Activated effector memory CD4-positive, alpha-beta T cell treated with anti-CD3 and anti-CD28 coated beads, Interleukin-2, amount 50 U/mL, for 16 hours (primary cell): Measurements from ENCODE around the gene PREB.
"Not testable (repeated sequence)": the region's sequence is repeated elsewhere in the genome, so short reads cannot be mapped to it uniquely, and the experiment has no call there.

Experiments
- DNase-seq: peaks from one replicate; pipeline ENCODE4 v3.0.0-alpha.2; 2020

The PREB gene

GRCh38 chr2:27133905-27134780 lies at the start of gene PREB:
Gene PREB (minus strand): TSS chr2:27134636. CDS start chr2:27134421, 215 bp downstream.
- peak; percentile 100 for DNase-seq

DNA sequence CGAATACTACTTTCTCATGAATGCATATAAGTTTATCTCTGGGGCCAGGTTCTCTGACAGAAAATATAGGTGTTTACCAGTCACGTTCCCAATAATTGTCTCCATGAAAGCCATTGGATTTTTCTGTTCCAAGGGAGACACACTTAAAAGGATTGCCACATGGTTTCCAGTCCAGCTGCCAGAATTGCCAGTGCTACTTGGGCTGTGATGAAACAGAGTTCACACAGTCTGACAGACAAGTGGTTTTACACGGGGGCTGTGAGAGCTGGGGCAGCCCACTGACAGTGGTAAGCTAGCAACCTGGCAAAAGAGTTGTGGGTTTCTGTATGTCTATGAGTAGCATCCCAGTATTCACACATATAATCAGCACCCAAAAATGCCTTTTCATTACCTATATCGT lies 49.7 kb upstream of the PREB start:
- DNase-seq, result no peak

DNA sequence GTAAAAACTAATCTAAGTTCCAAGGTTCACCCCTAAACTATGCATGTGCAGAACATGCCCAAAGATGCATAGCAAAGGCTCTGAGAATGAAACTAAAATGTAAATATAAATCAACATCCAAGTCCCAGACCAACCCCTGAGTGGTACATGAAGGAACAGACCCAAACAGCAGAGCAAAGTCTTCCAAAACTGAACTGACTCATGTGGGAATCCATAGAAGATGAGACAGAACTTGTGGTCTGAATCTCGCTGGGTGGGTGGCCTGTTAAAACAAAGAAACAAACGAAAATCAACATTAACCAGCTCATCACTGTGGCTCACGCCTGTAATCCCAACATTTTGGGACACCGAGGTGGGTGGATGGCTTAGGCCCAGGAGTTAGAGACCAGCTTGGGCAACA lies 47.9 kb upstream of the PREB start:
- DNase-seq, result no peak

GRCh38 chr2:27179344-27180000 lies 45.0 kb upstream of the PREB start:
- DNase-seq, result no peak

- no peak for DNase-seq
These were observed 44.0 kb upstream of the PREB start for GRCh38 chr2:27178469-27178868.

GRCh38 chr2:27177441-27178351 lies 43.3 kb upstream of the PREB start:
- no peak for DNase-seq

DNA sequence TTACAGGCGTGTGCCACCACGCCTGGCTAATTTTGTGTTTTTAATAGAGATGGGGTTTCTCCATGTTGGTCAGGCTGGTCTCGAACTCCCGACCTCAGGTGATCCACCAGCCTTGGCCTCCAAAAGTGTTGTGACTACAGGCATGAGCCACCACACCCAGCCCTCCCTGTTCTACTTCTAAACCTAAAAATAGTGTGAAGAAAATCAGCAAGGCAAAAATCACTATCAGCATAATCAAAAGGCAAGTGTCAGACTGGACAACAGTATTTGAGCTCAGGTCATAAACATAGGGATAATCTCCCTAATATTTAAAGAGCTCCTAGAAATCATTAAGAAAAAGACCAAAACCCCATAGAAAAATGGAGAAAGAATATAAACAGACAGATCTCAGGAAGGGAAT lies 41.3 kb upstream of the PREB start:
- DNase-seq, result not testable (repeated sequence)

- no peak for DNase-seq
These were observed 40.9 kb upstream of the PREB start for GRCh38 chr2:27175330-27175729.

DNA sequence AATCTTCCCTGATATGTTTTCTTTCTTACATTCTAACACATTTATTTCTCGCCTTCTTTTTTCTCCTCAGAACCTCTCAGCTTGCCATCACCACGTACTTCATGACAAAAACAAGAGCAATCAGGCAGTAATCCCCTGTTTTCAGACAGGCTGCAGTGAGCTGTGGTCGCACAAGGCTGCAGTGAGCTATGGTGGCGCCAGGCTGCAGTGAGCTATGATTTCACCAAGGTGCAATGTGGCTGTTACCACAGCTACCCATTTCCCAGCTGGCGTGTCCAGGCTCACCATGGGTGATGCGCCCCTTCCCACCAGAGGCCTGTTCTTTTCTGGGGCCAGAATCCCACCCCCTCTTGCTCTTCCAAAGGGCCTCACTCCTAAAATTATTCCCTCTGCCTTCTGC lies 40.2 kb upstream of the PREB start:
- DNase-seq, result no peak

DNA sequence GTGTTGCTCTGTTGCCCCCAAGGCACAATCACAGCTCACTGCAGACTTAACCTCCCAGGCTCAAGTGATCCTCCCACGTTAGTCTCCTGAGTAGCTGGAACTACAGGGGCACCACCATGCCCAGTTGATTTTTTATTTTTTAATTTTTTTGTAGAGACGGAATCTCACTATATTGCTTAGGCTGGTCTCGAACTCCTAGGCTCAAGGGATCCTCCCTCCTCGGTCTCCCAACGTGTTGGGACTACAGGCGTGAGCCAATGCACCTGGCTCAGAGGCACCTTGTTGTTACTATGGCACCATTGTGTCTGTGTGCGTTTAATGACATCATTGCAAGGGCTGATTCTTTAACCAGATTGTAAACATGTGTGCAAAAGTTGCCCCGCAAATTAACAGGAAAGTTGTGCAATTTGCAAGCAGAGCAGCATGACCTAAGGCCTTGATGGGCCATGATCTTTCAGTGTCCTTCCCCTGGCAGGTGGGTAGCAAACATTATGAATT lies 37.0 kb upstream of the PREB start:
- no peak for DNase-seq

DNA sequence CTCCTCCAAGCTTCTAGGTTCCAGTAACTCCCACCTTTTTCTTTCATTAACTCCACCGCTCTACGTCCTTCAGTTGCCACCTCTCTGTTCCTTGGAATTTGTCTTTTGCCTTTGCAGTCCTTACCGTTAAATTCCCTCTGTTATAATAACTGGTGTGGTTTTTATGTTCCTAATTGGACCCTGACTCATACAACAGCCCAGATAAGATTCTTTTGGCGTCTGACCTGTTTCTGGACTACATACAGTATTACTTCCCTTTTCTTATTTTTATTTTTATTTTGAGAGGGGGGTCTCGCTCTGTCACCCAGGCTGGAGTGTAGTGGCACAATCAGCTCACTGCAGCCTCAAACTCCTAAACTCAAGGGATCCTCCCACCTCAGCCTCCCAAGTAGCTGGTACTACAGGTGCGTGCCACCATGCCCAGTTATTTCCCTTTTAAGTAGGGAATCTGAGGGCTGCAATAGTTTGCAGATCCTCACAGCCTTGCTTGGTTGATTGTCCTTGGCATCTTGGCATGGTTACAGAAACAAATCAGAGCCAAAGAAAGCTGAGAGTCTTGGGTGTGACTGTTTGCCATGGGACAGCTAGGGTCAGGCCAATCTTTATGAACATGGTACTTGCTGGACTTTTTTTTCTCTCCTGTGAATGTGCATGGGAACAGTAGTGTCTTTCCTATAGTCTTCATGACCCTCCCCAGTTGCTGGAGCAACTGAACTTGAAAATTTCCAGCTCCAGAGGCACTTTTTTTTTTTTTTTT lies 36.3 kb upstream of the PREB start:
- DNase-seq, result no peak

- no peak for DNase-seq
These were observed 30.7 kb upstream of the PREB start for GRCh38 chr2:27164960-27165763.

DNA sequence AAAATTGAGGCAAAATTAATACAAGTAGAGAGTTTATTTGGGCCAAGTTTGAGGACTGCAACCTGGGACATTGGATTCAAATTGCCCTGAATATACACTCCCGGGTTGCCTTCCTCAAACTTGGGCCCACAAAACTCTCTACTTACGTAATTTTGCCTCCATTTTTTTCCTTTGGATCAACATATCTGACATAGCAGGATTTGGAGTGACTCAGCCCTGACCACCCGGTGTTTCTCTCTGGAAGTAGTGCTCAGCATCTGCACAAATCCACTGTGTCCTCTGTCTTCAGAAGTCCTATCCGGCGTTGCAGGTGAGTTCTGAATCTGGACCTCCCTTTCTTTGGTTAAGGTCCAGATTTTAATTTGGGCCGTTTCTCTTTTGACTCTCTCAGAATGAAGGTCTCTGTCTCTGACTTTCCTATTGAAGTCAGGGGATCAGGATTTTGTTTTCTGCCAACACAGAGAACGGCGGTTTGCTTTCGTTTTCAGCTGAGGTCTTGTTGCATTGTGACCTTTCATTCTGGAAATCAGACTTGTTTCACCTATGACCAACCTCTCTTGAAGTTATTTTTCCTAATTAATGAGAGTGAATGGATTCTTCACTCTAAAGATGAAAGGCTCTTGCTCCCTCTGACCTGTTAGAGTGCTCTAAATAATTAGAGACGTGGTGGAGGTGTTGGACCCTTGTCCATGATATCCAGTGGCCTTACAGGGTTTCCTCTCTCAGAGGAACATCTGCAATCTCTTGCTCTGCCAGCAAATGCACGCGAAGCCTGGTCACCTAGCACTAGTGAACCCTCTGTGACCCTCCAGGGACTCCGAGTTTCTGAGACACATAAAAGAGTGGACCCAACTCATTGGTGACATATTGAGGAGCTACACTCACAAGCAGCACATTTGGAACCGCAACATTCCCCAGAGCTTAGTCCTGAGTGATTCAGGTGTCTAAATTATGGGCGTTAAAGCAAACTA lies 28.0 kb upstream of the PREB start:
- DNase-seq, result no peak

GRCh38 chr2:27160191-27160590 lies 25.8 kb upstream of the PREB start:
- DNase-seq, result no peak

DNA sequence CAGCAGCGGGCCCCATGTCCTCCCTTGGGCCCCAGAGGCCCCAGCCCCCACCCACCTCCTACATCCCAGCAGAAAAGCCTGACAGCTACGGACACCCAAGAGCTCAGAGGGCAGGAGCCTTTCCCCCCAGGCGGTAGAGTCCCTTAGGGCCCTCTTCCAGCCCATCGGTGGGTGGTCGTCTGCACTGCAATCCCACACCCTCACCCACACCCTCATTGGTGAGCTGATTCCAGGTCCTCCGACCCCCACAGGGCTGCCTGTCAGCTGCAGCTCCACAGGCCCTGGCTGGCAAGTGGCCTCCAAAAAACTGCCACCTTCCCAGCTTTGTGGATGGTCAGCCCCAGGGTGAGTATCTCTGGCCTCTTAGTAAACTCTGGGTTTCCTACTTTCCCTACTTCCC lies 24.8 kb upstream of the PREB start:
- no peak for DNase-seq

DNA sequence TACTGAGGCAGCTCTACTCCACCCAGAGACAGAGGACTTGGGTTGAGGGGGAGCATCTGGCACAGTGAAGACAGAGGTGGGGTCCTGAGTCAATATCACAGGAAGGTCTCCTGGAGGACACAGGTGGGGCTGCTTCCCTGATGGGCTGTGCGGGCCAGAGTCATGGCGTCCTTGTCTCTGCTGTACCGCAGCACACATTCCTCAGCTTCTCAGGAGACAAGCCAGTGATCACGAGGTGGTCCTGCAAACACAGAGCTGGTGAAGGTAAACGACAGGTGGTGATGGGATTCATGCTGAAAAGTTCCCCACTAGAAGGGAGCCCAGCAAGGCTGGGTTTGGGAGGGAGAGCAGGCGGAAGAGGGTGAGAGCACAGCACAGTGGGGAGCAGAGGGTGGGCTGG lies 24.0 kb upstream of the PREB start:
- DNase-seq, result no peak

- no peak for DNase-seq
These were observed 20.7 kb upstream of the PREB start for GRCh38 chr2:27155069-27155520.

GRCh38 chr2:27154488-27154887 lies 20.1 kb upstream of the PREB start:
- no peak for DNase-seq

- no peak for DNase-seq
These were observed 18.5 kb upstream of the PREB start for GRCh38 chr2:27152796-27153464.
